Activated CD8-positive, alpha-beta memory T cell treated with anti-CD3 and anti-CD28 coated beads for 4 hours (primary cell): ENCODE measurements around the gene PIK3CG.
"Not testable (repeated sequence)": the region's sequence is repeated elsewhere in the genome, so short reads cannot be mapped to it uniquely, and the experiment has no call there.

ENCODE experiments used
- DNase-seq, 2 donors: peaks; one replicate each; pipeline ENCODE4 v3.0.0-alpha.2; 2020; ENCODE audit warnings: low read depth in 2 of 2

The PIK3CG gene

DNA sequence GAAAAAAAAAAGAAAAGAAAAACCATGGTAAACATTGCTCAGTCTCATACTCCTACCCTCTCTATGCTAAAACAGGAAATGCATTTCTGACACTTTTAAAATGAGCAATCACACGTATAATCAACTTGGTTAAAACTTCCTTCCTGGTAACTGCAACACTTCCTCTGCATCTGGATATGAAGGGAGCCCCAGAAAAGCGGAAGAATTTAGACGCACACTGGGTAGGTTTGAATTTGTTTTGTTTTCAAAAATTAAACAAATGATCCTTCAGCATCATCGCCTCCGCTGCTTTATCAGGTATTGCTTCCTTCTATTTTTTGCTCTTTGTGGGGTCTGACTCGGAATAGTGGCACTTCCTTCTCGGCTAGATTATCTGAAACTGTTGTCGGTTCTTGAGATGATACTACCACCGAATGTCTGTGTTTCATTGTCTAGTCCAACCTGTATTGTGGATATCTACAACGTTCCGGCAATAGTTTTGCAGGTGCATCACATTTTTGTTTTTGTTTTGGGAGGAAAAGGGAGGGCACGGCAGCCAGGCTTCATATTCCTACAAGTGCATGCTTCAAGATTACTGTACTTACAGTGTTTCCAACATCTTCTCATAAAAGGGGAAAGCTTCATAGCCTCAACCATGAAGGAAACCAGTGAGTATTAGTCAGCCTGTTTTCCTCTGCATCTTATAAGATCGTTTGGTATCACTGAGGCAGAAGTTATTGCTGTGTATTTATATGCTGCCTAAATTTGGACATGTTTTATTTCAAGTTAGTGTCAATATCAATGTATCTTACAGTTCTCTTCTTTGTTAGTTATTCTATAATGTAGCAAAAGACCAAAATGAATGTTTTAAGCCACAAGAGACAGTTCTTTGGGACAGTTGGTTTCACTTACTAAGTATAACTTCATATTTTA lies at the start of gene PIK3CG:
TSS of gene PIK3CG (plus strand) at position 153 of the 912 bp plus-strand sequence. CDS start 2,280 bp downstream, outside the sequence.
- no peak for DNase-seq

DNA sequence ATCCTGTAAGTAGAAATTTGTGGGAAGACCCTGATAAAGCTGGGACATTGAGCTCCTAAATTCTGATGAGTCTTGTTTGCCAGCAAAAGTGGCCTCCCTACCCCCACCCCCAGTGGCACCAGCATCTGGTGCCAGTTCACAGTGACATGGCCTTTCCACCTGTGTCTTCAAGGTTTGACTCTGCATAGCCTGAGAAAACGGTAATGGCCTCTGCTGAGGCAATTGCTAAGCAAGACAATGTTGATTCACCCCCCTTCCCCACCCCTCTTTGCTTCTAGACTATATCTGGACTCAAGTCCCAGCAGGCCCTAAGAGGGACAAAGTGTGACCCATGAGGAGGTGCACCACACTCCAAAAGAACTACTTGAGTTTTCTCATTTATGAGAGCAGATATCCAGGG lies 48.0 kb upstream of the PIK3CG start:
- no peak for DNase-seq

DNA sequence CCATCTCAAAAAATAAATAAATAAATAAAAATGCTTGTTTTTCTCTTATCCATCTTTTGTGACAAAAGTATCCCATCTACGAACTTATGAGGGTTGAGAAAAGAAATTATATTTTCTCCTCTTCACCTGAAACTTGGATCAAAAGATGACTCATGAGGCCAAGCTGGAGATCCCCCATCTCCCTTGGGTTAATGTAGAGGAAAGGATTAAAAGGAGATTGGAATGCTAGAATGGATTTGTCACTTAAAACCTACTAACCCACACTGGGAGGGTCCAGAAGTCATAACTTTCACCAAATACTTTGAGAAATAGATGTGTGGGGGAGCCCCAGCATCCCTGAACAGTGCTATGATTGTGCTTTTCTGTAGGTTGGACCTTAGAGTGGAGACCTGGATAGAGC lies 46.3 kb upstream of the PIK3CG start:
- no peak for DNase-seq

GRCh38 chr7:106819546-106819945 lies 45.5 kb upstream of the PIK3CG start:
- DNase-seq, result no peak

- DNase-seq, result no peak
Observed at GRCh38 chr7:106820321-106821217, 44.5 kb upstream of the PIK3CG start.

GRCh38 chr7:106823631-106824030 lies 41.5 kb upstream of the PIK3CG start:
- no peak for DNase-seq

DNA sequence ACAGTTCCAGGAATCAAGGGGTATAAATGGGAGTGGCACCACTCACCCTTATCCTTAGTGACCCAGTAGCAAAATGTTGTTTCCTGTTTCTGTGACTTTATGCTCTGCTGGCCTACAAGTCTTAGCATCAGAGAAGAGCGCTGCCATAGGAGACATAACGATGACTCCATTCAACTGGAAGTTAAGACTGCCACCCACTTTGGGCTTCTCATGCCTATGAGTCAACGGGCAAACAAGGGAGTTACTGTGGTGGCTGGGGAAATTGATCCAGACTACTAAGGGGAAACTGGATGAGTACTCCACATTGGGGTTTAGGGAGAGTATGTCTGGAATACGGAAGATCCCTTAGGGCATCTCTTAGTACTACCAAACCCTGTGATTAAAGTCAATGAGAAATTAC lies 40.6 kb upstream of the PIK3CG start:
- DNase-seq, result no peak

- DNase-seq, result no peak
Observed at GRCh38 chr7:106827626-106828025, 37.5 kb upstream of the PIK3CG start.

DNA sequence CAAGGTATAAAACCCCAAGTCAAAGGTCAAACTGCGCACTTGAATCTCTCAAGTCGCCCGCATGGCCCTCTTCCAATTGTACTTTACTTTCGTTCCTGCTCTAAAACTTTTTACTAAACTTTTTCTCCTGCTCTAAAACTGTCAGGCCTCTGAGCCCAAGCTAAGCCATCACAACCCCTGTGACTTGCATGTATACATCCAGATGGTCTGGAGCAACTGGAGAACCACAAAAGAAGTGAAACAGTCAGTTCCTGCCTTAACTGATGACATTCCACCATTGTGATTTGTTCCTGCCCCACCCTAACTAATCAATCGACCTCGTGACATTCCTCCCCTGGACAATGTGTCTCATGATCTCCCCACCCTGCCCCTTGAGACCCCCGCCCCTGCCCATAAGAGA lies 35.6 kb upstream of the PIK3CG start:
- no peak for DNase-seq

GRCh38 chr7:106830896-106831295 lies 34.2 kb upstream of the PIK3CG start:
- not testable (repeated sequence) for DNase-seq

DNA sequence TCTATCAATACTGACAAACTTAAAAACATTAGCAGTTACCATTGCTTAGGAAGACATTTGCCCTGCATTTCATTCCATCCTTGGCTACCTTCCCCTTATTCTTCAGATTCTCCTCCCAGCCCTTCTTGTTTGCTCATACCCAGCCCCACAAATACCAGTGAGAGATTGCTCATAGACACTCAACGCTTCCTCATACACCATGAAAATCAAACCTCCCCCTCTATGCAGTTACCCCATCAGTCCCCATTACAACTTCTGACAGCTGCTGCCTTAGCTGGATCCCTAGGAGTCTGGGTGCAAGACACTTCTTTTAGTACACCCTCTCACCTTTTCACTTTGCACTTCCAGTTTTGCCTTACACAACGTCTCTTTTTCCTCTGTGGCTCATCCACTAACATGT lies 28.3 kb upstream of the PIK3CG start:
- no peak for DNase-seq

DNA sequence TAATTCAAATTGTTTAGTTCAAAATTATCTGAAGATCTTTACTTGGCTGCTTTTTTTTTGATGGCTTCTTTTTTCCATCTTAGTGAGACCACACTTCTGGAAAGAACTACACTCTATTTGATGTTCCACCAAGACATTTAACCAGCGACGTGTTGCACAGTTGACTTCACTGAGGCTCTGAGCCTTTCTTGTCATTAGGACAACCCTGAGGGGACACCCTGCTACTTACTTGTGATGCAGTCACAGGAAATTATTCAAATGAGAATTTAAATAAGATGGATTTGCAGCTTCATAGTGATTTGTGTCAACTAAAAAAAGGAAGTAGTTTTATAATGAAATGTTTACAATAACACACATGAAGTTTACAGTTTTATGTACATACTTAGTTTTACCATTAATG lies 25.6 kb upstream of the PIK3CG start:
- DNase-seq, result no peak

DNA sequence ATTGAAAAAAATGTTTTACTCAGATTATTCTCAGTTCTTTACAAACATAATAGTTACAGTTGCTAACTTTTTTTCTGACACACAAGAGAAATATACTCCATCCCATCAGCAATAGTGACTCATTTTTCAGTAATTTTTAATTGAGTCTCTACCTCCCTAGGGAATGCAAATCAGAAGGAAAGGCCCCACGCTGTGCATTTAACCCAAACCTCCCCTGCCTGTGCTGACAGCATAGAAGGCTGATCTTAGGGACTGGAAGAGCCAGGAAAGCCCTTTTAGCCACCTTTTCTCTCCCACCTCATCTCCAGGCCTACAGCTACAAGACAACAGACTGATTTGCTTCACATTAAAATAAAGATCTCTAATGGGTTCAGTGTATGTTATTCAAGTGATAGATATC lies 24.7 kb upstream of the PIK3CG start:
- DNase-seq, result no peak

GRCh38 chr7:106841896-106842390 lies 23.1 kb upstream of the PIK3CG start:
- no peak for DNase-seq

GRCh38 chr7:106844279-106844997 lies 20.6 kb upstream of the PIK3CG start:
- no peak for DNase-seq

- no peak for DNase-seq
Observed at GRCh38 chr7:106848049-106848448, 17.0 kb upstream of the PIK3CG start.

- DNase-seq, result no peak
Observed at GRCh38 chr7:106848851-106849442, 16.1 kb upstream of the PIK3CG start.

DNA sequence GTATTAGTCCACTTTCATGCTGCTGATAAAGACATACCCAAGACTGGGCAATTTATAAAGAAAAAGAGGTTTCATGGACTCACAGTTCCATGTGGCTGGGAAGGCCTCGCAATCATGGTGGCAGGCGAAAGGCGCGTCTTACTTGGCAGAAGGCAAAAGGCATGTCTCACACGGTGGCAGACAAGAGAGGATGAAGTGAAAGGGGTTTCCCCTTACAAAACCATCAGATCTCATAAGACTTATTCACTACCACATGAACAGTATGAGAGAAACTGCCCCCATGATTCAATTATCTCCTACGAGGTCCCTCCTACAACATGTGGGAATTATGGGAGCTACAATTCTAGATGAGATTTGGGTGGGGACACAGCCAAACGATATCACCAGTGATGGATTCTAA lies 13.4 kb upstream of the PIK3CG start:
- not testable (repeated sequence) for DNase-seq

GRCh38 chr7:106853250-106853908 lies 11.7 kb upstream of the PIK3CG start:
- no peak for DNase-seq

- no peak for DNase-seq
Observed at GRCh38 chr7:106855540-106856132, 9.4 kb upstream of the PIK3CG start.
